Kidney tubule cell (primary cell): Measurements from ENCODE around the gene CACNA1C.

Experiments used
- DNase-seq: peaks from one replicate; pipeline ENCODE4 v3.0.0-alpha.2; 2018; ENCODE audit warnings: low spot score

Gene CACNA1C

DNA sequence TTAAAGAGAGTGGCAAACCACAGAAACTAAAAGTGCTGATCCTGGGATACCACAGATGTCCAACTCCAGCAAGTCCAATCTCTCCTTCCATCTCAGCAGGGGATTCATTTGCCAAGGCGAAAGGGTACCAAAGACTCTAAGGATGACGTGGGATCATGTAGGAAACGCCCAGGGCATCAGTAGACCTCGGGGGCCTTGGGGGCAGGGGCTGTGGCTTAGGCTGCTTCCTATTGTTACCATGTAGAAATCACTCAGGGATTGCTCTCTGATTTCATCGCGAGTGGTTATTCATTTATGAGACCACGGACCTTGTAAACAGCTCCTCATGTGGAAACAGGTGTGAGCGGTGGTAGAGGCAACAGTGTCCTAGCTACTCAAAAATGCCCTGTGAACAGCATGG lies 592.7 kb downstream of the CACNA1C start:
- DNase-seq: no peak

DNA sequence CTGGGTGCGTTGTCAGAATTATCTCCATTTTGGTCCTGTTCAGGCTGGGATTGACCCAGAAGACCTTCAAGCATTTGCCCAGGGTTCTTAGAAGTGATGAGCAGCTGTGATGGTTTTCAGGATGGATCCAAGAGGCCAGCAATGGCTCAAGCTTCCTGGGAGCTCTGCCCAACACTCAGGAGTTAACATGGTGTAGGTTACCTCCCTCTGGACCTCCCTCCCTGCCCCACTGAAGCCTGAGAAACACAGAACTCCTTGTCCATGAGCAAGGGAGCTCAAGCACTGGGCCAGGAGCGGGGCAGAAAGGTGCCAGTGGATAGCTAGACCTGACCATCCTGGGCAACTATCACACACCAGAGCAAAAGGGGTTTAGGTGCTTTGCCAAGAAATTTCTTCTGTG lies 593.6 kb downstream of the CACNA1C start:
- DNase-seq: no peak

DNA sequence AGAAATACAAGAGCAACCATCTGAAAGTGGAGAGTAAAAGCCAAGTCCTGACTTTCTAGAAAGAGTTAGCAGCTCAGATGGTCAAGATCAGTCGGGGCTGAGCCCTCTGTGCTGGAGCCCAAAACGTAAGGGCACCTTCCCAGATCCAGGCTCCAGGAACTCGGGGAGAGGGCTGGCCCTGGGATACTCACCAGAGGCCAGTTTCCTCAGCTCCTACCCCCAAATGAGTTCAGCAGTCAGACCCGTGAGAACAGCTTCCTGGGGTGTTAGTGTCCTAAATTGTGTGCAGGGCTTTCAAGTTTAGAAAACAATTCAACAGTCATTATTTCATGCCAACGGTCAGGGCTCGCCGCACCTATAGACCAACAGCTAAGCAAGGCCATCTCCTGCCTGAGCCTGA lies 594.4 kb downstream of the CACNA1C start:
- no peak for DNase-seq

DNA sequence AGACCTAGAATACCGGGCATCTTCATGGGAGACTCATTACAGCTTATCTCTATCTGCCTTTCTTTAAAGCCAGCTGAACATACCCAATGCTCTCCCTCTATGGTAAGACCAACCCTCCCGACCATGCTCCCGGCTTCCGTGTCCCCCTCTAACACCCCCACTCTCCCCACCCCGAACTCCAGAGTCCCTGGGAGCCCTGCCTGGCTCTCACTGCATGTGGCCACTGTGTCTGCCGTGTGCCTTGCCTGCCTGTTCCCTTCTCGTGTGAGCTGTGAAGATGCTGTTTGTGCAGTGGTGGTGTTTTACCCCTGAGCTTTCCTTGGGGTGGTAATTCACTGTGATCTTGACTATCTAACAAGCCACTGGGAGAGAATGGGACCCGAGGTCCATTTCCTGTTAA lies 595.6 kb downstream of the CACNA1C start:
- no peak for DNase-seq

DNA sequence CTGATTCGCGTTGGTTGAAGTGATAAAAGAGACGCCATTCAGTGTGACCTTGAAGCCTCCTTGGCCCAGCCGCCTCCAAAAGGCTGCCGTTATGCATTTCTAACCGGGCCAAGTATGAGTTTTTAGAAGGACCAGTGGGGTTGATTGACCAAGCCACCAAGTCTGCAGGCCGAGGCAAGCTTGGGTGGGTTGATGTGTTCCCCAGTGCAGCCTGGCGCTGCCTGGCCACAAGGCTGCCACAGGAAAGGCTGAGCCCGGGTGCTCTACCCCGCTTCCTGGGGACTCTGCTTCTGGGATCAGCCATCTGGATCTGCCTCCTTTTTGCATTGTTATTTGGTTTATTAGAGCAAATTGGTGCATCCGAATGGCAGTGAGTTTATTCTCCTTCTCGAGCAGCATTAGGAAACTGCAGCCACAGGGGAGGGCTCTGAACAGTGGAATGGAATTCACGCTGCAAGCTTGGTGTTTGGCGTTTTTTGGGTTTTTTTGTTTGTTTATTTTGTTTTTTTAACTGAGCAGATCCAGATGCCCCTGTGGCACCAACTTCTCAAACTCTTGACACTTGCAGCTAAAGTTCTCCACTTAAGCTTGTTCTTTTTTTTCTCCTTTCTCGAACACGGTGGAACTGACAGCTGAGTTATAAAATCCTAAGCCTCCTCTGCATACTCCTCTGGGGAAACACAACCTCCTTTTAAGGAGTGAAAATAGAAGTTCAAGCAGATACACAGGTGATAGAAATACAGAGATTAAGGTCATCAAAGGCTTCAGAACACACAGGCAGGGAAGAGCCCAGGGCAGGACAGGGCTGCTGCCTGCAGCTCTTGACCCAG lies 596.6 kb downstream of the CACNA1C start:
- DNase-seq: no peak

DNA sequence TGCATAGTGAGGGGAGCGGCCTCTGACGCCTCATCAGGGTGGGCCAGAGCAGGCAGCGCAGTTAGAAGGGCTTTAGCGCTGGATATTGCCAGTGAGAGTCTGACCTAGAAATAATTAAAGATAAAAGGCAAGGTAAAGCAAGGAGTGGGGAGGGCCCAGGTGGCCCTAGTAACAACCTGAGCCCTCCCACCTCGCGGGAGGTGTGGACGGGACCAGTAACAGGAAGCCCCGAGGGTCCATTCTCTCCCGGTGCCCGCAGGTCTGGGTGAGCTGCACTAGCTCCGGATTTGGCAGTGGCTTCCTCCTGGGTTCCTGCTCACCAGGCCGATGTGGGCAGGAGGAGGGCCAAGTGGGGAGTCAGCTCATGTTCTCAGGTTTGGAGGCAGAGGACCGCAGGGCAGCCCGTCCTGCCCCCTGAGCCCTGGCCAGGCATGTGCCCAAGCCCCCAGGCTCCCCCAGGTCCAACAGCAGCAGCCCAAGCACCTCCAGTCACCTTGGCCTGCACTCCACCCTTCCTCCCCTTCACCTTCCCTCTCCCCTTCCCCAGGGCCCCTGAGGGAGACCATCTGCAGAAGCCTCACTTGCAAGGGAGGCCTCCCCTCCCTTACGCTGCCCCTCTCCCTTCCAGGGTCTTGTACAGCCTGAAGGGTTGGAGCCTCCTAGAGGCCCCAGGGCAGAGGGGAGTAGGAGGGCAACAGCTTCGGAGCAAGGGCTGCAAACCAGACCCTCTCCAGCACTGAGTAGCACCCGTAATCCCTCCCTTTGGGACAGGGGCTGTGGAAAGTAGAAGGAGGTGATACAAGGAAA lies 597.7 kb downstream of the CACNA1C start:
- no peak for DNase-seq

DNA sequence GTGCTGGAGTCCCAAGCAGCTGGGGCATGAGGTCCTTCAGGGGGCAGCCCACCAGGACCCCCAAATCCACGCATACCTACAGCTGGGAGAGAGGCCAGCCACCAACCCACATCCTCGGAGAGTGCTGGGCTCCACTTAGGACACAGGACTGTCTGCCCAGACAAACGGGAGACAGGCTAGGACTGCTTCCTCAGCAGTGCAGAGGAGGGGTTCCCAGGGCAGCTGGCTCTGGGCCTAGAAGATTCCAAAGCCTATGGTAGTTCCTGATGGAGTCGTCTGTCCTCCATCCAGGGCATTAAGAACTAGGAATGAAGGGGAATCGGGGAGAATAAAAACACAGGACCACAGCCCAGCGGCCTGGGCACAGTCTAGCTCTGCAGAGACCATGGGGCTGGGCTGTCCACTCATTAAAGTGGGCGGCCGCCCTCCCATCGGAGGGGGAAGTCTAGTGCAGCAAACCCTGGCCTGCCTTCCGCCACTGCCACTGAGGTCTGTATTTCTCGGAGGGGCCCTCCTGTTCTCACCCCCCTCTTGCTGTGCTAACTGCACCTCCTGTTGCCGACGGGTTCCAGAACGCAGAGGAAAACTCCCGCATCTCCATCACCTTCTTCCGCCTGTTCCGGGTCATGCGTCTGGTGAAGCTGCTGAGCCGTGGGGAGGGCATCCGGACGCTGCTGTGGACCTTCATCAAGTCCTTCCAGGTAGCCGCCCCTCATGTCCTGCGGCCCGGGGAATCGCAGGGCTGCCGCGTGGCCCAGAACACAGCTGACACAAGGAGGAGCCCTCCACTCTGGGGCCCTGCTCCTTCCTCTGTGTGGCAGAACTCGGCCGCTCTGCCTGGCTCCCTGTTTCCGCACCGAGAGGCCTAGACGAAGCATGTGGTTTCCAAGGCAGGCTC lies 598.5 kb downstream of the CACNA1C start:
- DNase-seq: no peak

DNA sequence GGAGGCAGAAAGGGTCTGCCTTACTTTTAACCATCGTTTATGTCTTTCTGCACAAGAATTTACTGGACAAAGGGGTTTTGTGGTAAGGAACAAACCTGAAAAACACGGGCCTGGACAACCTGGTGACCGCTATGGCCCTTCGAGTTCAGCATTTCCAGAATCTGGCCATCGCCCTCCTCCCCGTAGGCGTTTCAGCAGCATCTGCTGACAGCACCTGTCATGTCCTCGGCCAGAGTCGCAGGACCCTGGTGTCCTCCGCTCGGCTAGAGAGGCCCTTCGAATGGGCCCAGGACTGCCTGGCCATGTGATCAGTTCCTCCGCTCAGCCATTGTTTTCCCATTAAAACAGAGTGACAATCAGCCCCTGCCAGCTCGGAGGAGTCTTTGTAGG lies 599.2 kb downstream of the CACNA1C start:
- DNase-seq: no peak

DNA sequence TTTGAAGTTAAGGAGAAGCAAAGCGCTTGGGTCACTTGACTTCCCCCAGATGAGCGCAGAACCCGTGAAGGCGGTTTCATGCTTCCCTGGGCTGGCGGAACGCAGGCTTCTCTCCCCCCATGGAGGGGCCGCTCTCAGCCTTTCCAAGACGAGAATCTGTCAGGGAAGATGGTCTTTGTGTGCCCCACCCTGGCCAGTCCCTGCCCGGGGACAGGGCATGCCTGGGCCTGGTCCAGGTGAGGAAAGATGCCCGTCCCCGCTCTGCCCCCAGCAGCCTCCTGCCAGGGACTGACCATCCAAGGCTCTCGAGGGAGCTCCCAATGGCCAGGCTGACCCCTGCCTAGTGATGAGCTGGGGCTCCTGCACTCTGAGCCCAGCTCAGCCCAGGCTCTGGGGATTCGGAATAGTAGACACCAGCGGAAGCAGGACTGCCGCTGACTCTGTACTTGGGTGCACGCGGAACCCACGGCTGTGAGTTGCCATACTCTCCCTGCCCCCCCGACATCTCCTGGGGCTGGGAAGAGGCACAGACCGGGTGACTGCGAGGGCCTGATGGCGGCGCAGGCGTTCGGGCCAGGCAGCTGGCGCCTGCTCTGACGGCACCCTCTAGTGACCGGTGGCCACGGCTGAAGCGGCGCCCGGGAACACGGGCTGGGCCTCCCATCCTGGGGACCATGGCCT lies 599.8 kb downstream of the CACNA1C start:
- no peak for DNase-seq

DNA sequence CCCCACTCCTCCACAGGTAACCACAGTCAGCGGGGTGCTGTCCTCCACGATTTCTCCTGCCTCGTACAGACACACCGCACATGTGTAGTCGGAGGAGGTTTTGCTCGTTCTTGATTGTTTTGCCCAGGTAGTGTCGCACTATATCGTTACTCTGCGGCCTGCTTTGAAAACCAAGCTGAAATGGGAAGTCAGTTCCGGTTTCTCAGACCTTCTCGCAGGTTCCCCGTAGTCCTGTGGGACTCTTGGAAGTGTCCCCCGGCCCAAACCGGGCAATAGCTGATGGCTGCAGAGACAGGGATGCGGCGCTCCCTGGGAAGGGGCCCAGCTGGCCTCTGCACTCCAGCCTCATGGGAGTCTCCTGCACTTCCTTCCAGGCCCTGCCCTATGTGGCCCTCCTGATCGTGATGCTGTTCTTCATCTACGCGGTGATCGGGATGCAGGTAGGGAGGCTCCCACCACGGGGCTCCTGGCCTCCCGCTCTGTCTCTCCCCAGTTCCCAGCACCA lies 600.7 kb downstream of the CACNA1C start:
- no peak for DNase-seq

DNA sequence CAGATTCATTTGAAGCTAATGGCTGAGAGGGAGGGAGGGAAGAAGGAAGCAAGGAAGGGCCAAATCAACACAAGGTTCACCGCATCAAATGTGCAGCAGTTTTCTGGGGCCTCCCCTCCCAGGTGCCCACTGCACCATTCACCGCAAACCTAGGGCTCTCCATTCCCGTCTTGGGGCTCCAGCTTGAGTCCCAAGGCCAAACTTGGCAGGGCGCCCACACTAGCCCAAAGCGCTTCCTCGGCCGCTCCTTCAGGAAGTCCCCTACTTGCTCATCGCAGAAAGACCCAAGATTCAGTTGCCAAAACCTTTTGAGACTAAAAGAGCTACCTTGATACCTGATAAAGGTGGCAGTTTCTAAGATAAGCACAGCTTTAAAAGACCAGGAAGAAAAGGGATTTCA lies 601.5 kb downstream of the CACNA1C start:
- DNase-seq: no peak

DNA sequence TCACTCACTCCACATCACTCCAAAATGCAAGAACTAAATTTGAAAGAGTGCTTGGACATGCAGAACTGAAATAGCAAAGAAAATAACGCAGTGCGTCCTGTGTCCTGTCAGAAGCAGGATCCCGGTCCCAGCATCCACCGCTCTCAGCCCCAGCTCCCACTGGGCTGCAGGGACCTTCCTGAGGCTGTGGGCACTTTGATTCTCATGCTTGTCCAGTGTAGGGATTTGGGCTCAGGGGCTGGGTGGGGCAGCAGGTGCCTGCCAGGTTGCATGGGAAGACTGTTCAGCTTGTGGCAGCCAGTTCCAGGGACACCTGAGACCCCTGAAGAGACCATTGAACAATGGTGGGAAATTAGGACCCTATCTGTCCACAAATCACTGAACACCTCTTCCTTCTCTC lies 602.0 kb downstream of the CACNA1C start:
- no peak for DNase-seq

DNA sequence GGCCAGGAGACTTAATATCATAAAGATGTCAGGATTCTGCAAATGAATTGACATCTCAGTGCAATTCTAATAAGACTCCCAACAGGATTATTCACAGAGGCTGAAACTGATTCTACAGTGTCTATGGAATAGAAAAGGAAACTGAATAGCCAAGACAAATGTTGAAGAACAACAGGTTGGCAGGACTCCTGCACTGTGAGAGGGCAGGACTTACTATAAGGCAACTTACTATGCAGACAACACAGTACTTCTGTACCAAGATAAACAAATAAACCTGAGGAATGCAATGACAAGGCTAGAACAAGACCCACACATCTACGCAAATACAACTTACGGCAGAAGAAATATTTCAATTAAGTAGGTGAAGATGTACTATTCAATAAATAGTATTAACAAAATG lies 609.7 kb downstream of the CACNA1C start:
- DNase-seq: no peak

DNA sequence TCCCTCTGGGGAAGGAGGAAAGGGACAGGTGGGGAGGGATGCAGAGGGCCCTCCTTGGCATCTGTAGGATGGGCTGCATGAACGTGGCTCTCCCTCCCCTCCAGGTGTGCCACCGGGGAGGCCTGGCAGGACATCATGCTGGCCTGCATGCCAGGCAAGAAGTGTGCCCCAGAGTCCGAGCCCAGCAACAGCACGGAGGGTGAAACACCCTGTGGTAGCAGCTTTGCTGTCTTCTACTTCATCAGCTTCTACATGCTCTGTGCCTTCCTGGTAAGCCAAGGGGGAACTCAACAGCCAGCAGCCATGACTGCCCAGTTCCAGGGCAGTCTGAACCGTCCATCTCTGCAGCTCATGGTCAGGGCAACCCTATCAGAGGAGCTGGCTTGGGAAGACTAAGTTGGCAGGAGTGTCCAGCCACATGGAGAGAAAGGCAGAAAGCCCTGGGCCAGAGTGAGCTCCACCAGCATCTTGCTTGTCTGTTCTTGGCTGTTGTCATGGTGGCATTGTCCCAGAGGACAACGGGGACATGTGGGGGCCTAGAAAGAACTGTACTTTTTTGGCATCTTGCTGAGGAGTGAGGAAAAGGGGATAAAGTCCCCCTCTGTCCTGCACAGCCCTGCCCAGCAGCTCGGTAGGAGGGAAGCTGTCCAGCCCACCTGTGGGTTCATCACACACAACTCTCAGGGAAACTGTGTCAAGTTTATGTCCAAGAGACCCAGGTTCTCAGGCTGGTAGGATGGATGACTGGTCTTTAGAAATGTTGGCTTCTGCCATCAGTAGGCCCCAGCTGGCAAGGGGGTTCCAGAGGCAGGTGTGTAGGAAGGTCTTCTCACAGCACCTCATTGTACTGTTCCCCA lies 612.2 kb downstream of the CACNA1C start:
- DNase-seq: no peak

DNA sequence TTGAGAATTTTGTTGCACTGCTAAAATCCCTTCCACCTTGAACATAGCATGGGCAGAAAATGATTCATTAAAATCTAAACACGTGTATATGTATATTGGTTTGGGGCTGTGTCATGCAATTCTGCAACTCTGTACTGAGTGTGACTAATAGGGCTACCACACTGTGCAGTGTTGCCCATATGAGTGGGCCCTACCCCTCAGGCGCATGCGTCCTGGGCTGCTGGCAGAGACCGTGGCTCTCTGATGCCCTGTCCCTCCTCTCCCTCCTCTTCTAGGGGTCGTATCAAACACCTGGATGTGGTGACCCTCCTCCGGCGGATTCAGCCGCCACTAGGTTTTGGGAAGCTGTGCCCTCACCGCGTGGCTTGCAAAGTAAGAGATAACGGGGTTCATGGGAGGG lies 613.6 kb downstream of the CACNA1C start:
- DNase-seq: no peak

DNA sequence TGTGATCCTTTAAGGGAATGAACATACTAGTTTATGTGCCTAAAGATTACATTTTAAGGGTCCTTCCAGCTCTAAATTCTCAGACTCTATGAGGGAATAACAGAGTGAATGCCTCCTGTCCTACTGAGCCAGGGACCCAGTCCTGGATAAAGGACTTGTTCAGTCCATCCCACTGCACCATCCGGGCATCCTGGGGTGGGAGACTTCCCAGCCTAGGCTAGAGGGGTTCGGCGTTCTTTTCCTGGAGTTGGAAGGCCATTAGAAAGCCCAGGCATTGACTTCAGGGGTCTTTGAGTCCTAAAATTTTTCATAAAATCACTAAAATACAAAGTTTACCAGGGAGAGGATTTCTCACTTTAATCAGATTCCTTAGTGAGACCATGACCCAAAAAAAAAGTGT lies 614.1 kb downstream of the CACNA1C start:
- DNase-seq: no peak

DNA sequence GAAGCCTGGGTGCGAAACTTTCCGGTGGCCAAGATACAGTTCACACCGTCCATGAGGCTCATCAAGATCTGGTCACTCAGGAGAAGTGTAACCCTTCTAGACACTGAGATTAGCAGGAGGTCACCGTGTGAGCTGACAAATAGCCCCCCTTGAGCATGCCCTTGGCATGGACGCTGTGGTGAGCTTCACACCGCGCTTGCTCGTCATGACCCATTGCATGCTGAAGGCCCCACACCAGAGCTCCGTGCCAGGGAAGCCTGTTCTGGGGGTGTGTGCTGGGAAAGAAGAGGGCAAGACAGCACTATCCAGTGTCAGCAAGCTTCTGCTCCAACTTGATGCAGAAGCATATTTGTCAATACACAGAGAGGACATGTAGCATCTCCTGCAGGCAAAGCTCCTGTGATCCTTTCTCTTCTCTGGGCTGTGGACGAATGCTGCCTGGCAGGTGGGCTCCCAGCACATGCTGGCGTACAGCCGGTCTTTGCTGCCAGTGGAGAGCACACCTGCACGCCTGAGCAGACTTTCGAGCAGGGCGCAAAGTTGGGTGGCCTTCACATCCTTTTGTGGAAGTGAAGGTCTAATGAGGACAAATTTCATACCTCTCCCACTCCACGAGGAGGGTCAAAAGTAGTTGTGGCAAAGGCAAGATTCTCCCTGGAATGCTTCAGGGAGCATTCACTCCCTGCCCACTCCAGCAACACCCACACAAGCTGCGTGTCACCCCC lies 615.1 kb downstream of the CACNA1C start:
- no peak for DNase-seq

DNA sequence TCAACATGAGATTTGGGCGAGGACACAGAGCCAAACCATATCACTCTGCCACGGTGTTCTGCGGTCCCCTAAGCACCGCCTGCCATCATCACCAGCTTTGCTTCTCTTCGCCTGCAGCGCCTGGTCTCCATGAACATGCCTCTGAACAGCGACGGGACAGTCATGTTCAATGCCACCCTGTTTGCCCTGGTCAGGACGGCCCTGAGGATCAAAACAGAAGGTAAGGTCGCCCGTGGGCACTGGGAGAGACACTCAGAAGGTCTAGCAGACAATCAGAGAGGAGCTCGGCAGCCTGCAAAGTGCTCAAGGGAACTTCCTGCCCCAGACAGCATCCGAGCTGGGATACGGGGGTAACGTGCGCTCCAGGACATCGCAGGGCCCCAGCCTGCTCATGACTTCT lies 616.0 kb downstream of the CACNA1C start:
- DNase-seq: no peak

DNA sequence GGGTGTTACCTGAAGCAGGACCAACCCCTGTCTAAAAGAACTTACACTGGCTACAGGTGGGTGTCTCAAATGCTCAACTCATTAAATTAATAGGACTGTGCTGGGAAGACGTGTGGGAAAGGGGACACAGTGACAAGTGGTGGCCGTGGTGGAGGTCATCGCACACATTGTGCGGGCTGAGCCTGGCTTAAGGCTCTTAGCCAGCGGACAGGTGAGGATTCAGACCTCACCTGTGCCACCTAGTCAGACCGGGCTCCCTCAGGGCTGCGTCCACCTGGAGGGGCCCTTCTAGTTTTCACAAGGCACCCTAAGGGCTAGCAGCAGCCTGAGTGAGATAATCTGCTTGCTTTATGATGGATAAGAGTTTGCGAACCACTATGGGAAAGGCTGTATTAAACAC lies 616.8 kb downstream of the CACNA1C start:
- DNase-seq: no peak

DNA sequence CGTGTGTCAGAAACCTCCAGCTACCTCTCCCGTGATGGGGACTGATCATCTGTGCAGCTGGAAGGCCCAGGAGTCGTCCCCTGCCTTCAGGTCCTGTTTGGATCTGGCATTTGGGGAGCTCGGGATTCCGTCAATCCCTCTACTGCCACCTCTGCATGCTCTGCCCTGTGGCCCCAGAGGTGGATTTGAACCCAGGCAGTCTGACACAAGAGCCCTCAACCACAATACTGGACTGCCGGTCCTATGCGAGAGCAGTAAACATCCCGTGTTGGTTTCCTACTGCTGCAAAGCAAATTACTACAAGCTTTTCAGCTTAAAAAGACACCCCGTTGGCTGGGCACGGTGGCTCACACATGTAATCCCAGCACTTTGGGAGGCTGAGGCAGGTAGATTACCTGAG lies 620.1 kb downstream of the CACNA1C start:
- no peak for DNase-seq
